ENCODE results near the gene GOLGA3.

The GOLGA3 gene

GRCh38 chr12:132728502-132728901 lies 100.2 kb downstream of the GOLGA3 start:
- no peaks in the 10 kb centered on the region for H3K4me1 Mint-ChIP-seq
- H3K9me3 Mint-ChIP-seq = no peaks in the 10 kb centered on the region
- no peaks in the 10 kb centered on the region for H3K27me3 Mint-ChIP-seq (ENCODE audit: low read depth)
- no peak overlapping the region for H3K4me3 Mint-ChIP-seq
- peaks cover 85% of the 10 kb centered on the region for H3K36me3 Mint-ChIP-seq (ENCODE audit: low read depth)
- H3K27ac Mint-ChIP-seq = no peak overlapping the region
- no peak for TF ChIP-seq CTCF (IDR thresholded peaks at IDR 0.05; ENCODE audit: unreplicated experiment in 3 of 3)

GRCh38 chr12:132727091-132727794 lies 101.4 kb downstream of the GOLGA3 start:
- Mint-ChIP-seq H3K4me1 (no peaks in the 10 kb centered on the region), H3K27ac (no peak overlapping the region), H3K4me3 (no peak overlapping the region), H3K9me3 (no peaks in the 10 kb centered on the region), H3K27me3 (ENCODE audit: low read depth) (no peaks in the 10 kb centered on the region), H3K36me3 (ENCODE audit: low read depth) (peaks cover 78% of the 10 kb centered on the region)
- TF ChIP-seq CTCF (IDR thresholded peaks at IDR 0.05; ENCODE audit: unreplicated experiment in 3 of 3) = no peak

GRCh38 chr12:132726386-132726785 lies 102.3 kb downstream of the GOLGA3 start:
- peaks cover 71% of the 10 kb centered on the region for H3K36me3 Mint-ChIP-seq (ENCODE audit: low read depth)
- TF ChIP-seq CTCF (IDR thresholded peaks at IDR 0.05; ENCODE audit: unreplicated experiment in 3 of 3) = no peak
- no peaks in the 10 kb centered on the region for H3K4me1 Mint-ChIP-seq
- H3K9me3 Mint-ChIP-seq = no peaks in the 10 kb centered on the region
- no peak overlapping the region for H3K27ac Mint-ChIP-seq
- H3K4me3 Mint-ChIP-seq = no peak overlapping the region
- H3K27me3 Mint-ChIP-seq (ENCODE audit: low read depth) = no peaks in the 10 kb centered on the region

GRCh38 chr12:132724506-132725241 lies 104.0 kb downstream of the GOLGA3 start:
- no peak overlapping the region for H3K27ac Mint-ChIP-seq
- peaks cover 67% of the 10 kb centered on the region for H3K36me3 Mint-ChIP-seq (ENCODE audit: low read depth)
- H3K27me3 Mint-ChIP-seq (ENCODE audit: low read depth) = no peaks in the 10 kb centered on the region
- H3K4me1 Mint-ChIP-seq = no peaks in the 10 kb centered on the region
- H3K9me3 Mint-ChIP-seq = no peaks in the 10 kb centered on the region
- no peak overlapping the region for H3K4me3 Mint-ChIP-seq
- no peak for TF ChIP-seq CTCF (IDR thresholded peaks at IDR 0.05; ENCODE audit: unreplicated experiment in 3 of 3)

- H3K27me3 Mint-ChIP-seq (ENCODE audit: low read depth) = no peaks in the 10 kb centered on the region
- no peak for TF ChIP-seq CTCF (IDR thresholded peaks at IDR 0.05; ENCODE audit: unreplicated experiment in 3 of 3)
- no peaks in the 10 kb centered on the region for H3K4me1 Mint-ChIP-seq
- H3K36me3 Mint-ChIP-seq (ENCODE audit: low read depth) = peaks cover 70% of the 10 kb centered on the region
- H3K27ac Mint-ChIP-seq = no peak overlapping the region
- H3K4me3 Mint-ChIP-seq = no peak overlapping the region
- no peaks in the 10 kb centered on the region for H3K9me3 Mint-ChIP-seq
Measured at GRCh38 chr12:132723764-132724140, 104.9 kb downstream of the GOLGA3 start.
